Measurements from ENCODE around the gene OR11A1.
"Not testable (repeated sequence)": the region's sequence is repeated elsewhere in the genome, so short reads cannot be mapped to it uniquely, and the experiment has no call there.

The OR11A1 gene

GRCh38 chr6:29439006-29439405 lies 17.9 kb downstream of the OR11A1 start, which contains the start of gene OR10C1:
TSS of gene OR10C1 (plus strand) at chr6:29439306. CDS start at chr6:29440016, 710 bp downstream.
- no peak within 1 kb of the TSS for H3K9ac ChIP-seq (ENCODE audit: insufficient read length, low read depth)
- H3K4me1 ChIP-seq (ENCODE audit: insufficient read depth, insufficient read length), result no peaks in the 10 kb centered on the region
- TF ChIP-seq SUZ12 (IDR thresholded peaks at IDR 0.05; ENCODE audit: extremely low read depth, insufficient read depth, insufficient read length) (no peak), YY1 (IDR thresholded peaks at IDR 0.05; ENCODE audit: insufficient read depth, insufficient read length) (no peak), ZNF274 (IDR thresholded peaks at IDR 0.05; ENCODE audit: low read depth, low read length) (no peak)
- H3K27me3 ChIP-seq (ENCODE audit: insufficient read depth, insufficient read length), result no peaks in the 10 kb centered on the region
- H3K4me3 ChIP-seq (ENCODE audit: insufficient read length, low read depth), result no peak within 1 kb of the TSS
- no peak for DNase-seq (ENCODE audit: low read depth, low spot score)
- H3K36me3 ChIP-seq (ENCODE audit: insufficient read depth, insufficient read length, low read length), result no peaks in the 10 kb centered on the region
- 0 out of 2 replicates have a peak, but pooled peaks cover 5% of the 10 kb centered on the region for H3K9me3 ChIP-seq (ENCODE audit: insufficient read depth, low read length)

GRCh38 chr6:29436730-29437129 lies 20.1 kb downstream of the OR11A1 start:
- not testable (repeated sequence) for H3K27me3 ChIP-seq (ENCODE audit: insufficient read depth, insufficient read length); DNase-seq (ENCODE audit: low read depth, low spot score); H3K36me3 ChIP-seq (ENCODE audit: insufficient read depth, insufficient read length, low read length); H3K9me3 ChIP-seq (ENCODE audit: insufficient read depth, low read length); H3K9ac ChIP-seq (ENCODE audit: insufficient read length, low read depth); H3K4me3 ChIP-seq (ENCODE audit: insufficient read length, low read depth); H3K4me1 ChIP-seq (ENCODE audit: insufficient read depth, insufficient read length)

- Histone ChIP-seq H3K4me1 (ENCODE audit: insufficient read depth, insufficient read length) (no peaks in the 10 kb centered on the region), H3K27me3 (ENCODE audit: insufficient read depth, insufficient read length) (no peaks in the 10 kb centered on the region), H3K36me3 (ENCODE audit: insufficient read depth, insufficient read length, low read length) (no peaks in the 10 kb centered on the region), H3K9me3 (ENCODE audit: insufficient read depth, low read length) (no peaks in the 10 kb centered on the region; the same call in 1 of the 2 replicates), H3K4me3 (ENCODE audit: insufficient read length, low read depth) (no peak overlapping the region), H3K9ac (ENCODE audit: insufficient read length, low read depth) (no peak overlapping the region)
- TF ChIP-seq YY1 (IDR thresholded peaks at IDR 0.05; ENCODE audit: insufficient read depth, insufficient read length) (no peak), ZNF274 (IDR thresholded peaks at IDR 0.05; ENCODE audit: low read depth, low read length) (no peak), SUZ12 (IDR thresholded peaks at IDR 0.05; ENCODE audit: extremely low read depth, insufficient read depth, insufficient read length) (no peak)
- DNase-seq (ENCODE audit: low read depth, low spot score), result no peak
Measured at GRCh38 chr6:29426654-29427053, 30.2 kb downstream of the OR11A1 start.

GRCh38 chr6:29425075-29425474 lies 31.8 kb downstream of the OR11A1 start:
- Histone ChIP-seq H3K9ac (ENCODE audit: insufficient read length, low read depth) (no peak overlapping the region), H3K4me1 (ENCODE audit: insufficient read depth, insufficient read length) (no peaks in the 10 kb centered on the region), H3K27me3 (ENCODE audit: insufficient read depth, insufficient read length) (no peaks in the 10 kb centered on the region), H3K36me3 (ENCODE audit: insufficient read depth, insufficient read length, low read length) (no peaks in the 10 kb centered on the region), H3K9me3 (ENCODE audit: insufficient read depth, low read length) (no peaks in the 10 kb centered on the region; the same call in 1 of the 2 replicates), H3K4me3 (ENCODE audit: insufficient read length, low read depth) (no peak overlapping the region)
- TF ChIP-seq YY1 (IDR thresholded peaks at IDR 0.05; ENCODE audit: insufficient read depth, insufficient read length) (no peak), SUZ12 (IDR thresholded peaks at IDR 0.05; ENCODE audit: extremely low read depth, insufficient read depth, insufficient read length) (no peak), ZNF274 (IDR thresholded peaks at IDR 0.05; ENCODE audit: low read depth, low read length) (no peak)
- no peak for DNase-seq (ENCODE audit: low read depth, low spot score)

- Histone ChIP-seq H3K9ac (ENCODE audit: insufficient read length, low read depth) (no peak overlapping the region), H3K9me3 (ENCODE audit: insufficient read depth, low read length) (no peaks in the 10 kb centered on the region; the same call in 1 of the 2 replicates), H3K4me3 (ENCODE audit: insufficient read length, low read depth) (no peak overlapping the region), H3K27me3 (ENCODE audit: insufficient read depth, insufficient read length) (no peaks in the 10 kb centered on the region), H3K36me3 (ENCODE audit: insufficient read depth, insufficient read length, low read length) (no peaks in the 10 kb centered on the region), H3K4me1 (ENCODE audit: insufficient read depth, insufficient read length) (no peaks in the 10 kb centered on the region)
- DNase-seq (ENCODE audit: low read depth, low spot score), result no peak
- TF ChIP-seq YY1 (IDR thresholded peaks at IDR 0.05; ENCODE audit: insufficient read depth, insufficient read length), result no peak
- no peak for TF ChIP-seq SUZ12 (IDR thresholded peaks at IDR 0.05; ENCODE audit: extremely low read depth, insufficient read depth, insufficient read length)
- TF ChIP-seq ZNF274 (IDR thresholded peaks at IDR 0.05; ENCODE audit: low read depth, low read length), result no peak
Measured at GRCh38 chr6:29424575-29424974, 32.3 kb downstream of the OR11A1 start.

GRCh38 chr6:29424168-29424567 lies 32.7 kb downstream of the OR11A1 start:
- DNase-seq (ENCODE audit: low read depth, low spot score), result peak; percentile 15
- H3K36me3 ChIP-seq (ENCODE audit: insufficient read depth, insufficient read length, low read length), result no peaks in the 10 kb centered on the region
- H3K9ac ChIP-seq (ENCODE audit: insufficient read length, low read depth), result no peak overlapping the region
- H3K4me1 ChIP-seq (ENCODE audit: insufficient read depth, insufficient read length), result no peaks in the 10 kb centered on the region
- H3K4me3 ChIP-seq (ENCODE audit: insufficient read length, low read depth), result no peak overlapping the region
- no peaks in the 10 kb centered on the region for H3K27me3 ChIP-seq (ENCODE audit: insufficient read depth, insufficient read length)
- TF ChIP-seq SUZ12 (IDR thresholded peaks at IDR 0.05; ENCODE audit: extremely low read depth, insufficient read depth, insufficient read length) (no peak), ZNF274 (IDR thresholded peaks at IDR 0.05; ENCODE audit: low read depth, low read length) (no peak), YY1 (IDR thresholded peaks at IDR 0.05; ENCODE audit: insufficient read depth, insufficient read length) (no peak)
- no peaks in the 10 kb centered on the region; the same call in 1 of the 2 replicates for H3K9me3 ChIP-seq (ENCODE audit: insufficient read depth, low read length)

GRCh38 chr6:29419516-29419915 lies 37.4 kb downstream of the OR11A1 start:
- TF ChIP-seq SUZ12 (IDR thresholded peaks at IDR 0.05; ENCODE audit: extremely low read depth, insufficient read depth, insufficient read length), result no peak
- TF ChIP-seq ZNF274 (IDR thresholded peaks at IDR 0.05; ENCODE audit: low read depth, low read length), result no peak
- no peak for TF ChIP-seq YY1 (IDR thresholded peaks at IDR 0.05; ENCODE audit: insufficient read depth, insufficient read length)
- no peaks in the 10 kb centered on the region for H3K27me3 ChIP-seq (ENCODE audit: insufficient read depth, insufficient read length)
- H3K9ac ChIP-seq (ENCODE audit: insufficient read length, low read depth), result no peak overlapping the region
- no peak for DNase-seq (ENCODE audit: low read depth, low spot score)
- H3K4me1 ChIP-seq (ENCODE audit: insufficient read depth, insufficient read length), result no peaks in the 10 kb centered on the region
- H3K4me3 ChIP-seq (ENCODE audit: insufficient read length, low read depth), result no peak overlapping the region
- H3K36me3 ChIP-seq (ENCODE audit: insufficient read depth, insufficient read length, low read length), result no peaks in the 10 kb centered on the region
- no peaks in the 10 kb centered on the region for H3K9me3 ChIP-seq (ENCODE audit: insufficient read depth, low read length)

GRCh38 chr6:29414588-29414987 lies 42.3 kb downstream of the OR11A1 start, which contains the start of gene OR12D1:
TSS of gene OR12D1 (plus strand) at chr6:29414928.
- no peak for TF ChIP-seq SUZ12 (IDR thresholded peaks at IDR 0.05; ENCODE audit: extremely low read depth, insufficient read depth, insufficient read length)
- TF ChIP-seq YY1 (IDR thresholded peaks at IDR 0.05; ENCODE audit: insufficient read depth, insufficient read length), result no peak
- no peak for TF ChIP-seq ZNF274 (IDR thresholded peaks at IDR 0.05; ENCODE audit: low read depth, low read length)
- Histone ChIP-seq H3K36me3 (ENCODE audit: insufficient read depth, insufficient read length, low read length) (no peaks in the 10 kb centered on the region), H3K4me3 (ENCODE audit: insufficient read length, low read depth) (no peak within 1 kb of the TSS), H3K27me3 (ENCODE audit: insufficient read depth, insufficient read length) (no peaks in the 10 kb centered on the region), H3K9ac (ENCODE audit: insufficient read length, low read depth) (no peak within 1 kb of the TSS), H3K9me3 (ENCODE audit: insufficient read depth, low read length) (no peaks in the 10 kb centered on the region), H3K4me1 (ENCODE audit: insufficient read depth, insufficient read length) (no peaks in the 10 kb centered on the region)
- no peak for DNase-seq (ENCODE audit: low read depth, low spot score)
